DOHH2 (cell line): ENCODE data around the gene TRAF6.

ENCODE experiments used
- H3F3A ChIP-seq: fragments of 200-600 bp; sonication (generic), shearing (Covaris generic); 2 replicates; pipeline ENCODE4 v1.6.0; 2016; ENCODE audit warnings: antibody characterized with exemption, mild to moderate bottlenecking; ENCODE audit not compliant: control insufficient read depth, insufficient read depth
- H3K27ac ChIP-seq: fragments of 200-600 bp; sonication (generic); 2 replicates; pipeline ENCODE4 v1.5.1; 2014; ENCODE audit warnings: low read depth, mild to moderate bottlenecking, low read length, moderate library complexity
- H3K27me3 ChIP-seq: fragments of 200-600 bp; sonication (generic); 2 replicates; pipeline ENCODE4 v1.6.1; 2014; ENCODE audit warnings: mild to moderate bottlenecking, low read length, mixed read lengths; ENCODE audit not compliant: control insufficient read depth
- H3K36me3 ChIP-seq: fragments of 200-600 bp; sonication (generic); 2 replicates; pipeline ENCODE4 v1.6.1; 2014; ENCODE audit warnings: mild to moderate bottlenecking, low read length, moderate library complexity, mixed read lengths; ENCODE audit not compliant: control insufficient read depth
- H3K4me1 ChIP-seq: fragments of 200-600 bp; sonication (generic); 2 replicates; pipeline ENCODE4 v1.6.1; 2014; ENCODE audit warnings: mild to moderate bottlenecking, low read length, mixed read lengths; ENCODE audit not compliant: control insufficient read depth
- H3K4me2 ChIP-seq: fragments of 200-600 bp; sonication (generic); 2 replicates; pipeline ENCODE4 v1.6.0; 2014; ENCODE audit warnings: mild to moderate bottlenecking, low read length, moderate library complexity
- H3K4me3 ChIP-seq: fragments of 200-600 bp; sonication (generic); 2 replicates; pipeline ENCODE4 v1.5.1; 2014; ENCODE audit warnings: mild to moderate bottlenecking, low read length, mixed read lengths
- H3K79me2 ChIP-seq: fragments of 200-600 bp; sonication (generic); 2 replicates; pipeline ENCODE4 v1.6.1; 2014; ENCODE audit warnings: mild to moderate bottlenecking, low read length, mixed read lengths; ENCODE audit not compliant: control insufficient read depth
- H3K9me2 ChIP-seq: fragments of 200-600 bp; sonication (generic); replicated peaks from 2 replicates; pipeline ENCODE4 v1.6.1; 2014; ENCODE audit warnings: mild to moderate bottlenecking, low read length, mixed read lengths; ENCODE audit not compliant: control insufficient read depth
- H3K9me3 ChIP-seq: fragments of 200-600 bp; sonication (generic); 2 replicates; pipeline ENCODE4 v1.6.1; 2014; ENCODE audit warnings: antibody characterized with exemption, low read length, mixed read lengths; ENCODE audit not compliant: control insufficient read depth, insufficient read depth
- H4K20me1 ChIP-seq: fragments of 200-600 bp; sonication (generic); 2 replicates; pipeline ENCODE4 v1.6.0; 2014; ENCODE audit warnings: low read depth, mild to moderate bottlenecking, antibody characterized with exemption, low read length, moderate library complexity; ENCODE audit not compliant: control insufficient read depth, insufficient read depth
- EZH2phosphoT487 ChIP-seq: fragments of 200-600 bp; sonication (generic); IDR thresholded peaks from 2 replicates; pipeline ENCODE4 v1.6.1; 2017; ENCODE audit warnings: borderline replicate concordance, mild to moderate bottlenecking, antibody characterized with exemption, low read length, moderate library complexity, mixed read lengths
- TF ChIP-seq, protein P1 (sequence below): fragments of 200-600 bp; sonication (generic); IDR thresholded peaks from one replicate; pipeline ENCODE4 v1.5.1; 2014; ENCODE audit warnings: antibody characterized with exemption, mild to moderate bottlenecking, low read depth, low read length; ENCODE audit not compliant: poor library complexity, severe bottlenecking

TRAF6 gene

DNA sequence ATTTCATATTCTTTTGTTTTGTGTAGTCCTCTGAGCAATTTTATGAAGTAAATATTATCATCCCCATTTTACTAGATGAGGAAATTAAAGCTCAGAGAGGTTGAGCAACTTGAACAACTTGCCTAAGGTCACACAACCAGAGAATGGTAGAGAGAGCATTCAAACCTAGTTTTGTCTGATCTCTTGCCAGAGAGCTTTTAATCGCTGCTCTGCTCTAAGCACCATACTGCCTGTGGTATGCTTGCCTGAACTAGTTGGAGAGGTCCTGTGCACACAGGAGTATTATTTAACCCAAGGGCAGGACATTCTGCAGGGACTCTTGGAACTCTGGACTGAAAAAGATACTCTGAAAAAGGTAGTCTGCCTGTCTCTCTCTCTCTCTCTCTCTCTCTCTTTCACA lies 38.5 kb downstream of the TRAF6 start:
- TF ChIP-seq EZH2phosphoT487 = no peak
- TF ChIP-seq, protein P1, sequence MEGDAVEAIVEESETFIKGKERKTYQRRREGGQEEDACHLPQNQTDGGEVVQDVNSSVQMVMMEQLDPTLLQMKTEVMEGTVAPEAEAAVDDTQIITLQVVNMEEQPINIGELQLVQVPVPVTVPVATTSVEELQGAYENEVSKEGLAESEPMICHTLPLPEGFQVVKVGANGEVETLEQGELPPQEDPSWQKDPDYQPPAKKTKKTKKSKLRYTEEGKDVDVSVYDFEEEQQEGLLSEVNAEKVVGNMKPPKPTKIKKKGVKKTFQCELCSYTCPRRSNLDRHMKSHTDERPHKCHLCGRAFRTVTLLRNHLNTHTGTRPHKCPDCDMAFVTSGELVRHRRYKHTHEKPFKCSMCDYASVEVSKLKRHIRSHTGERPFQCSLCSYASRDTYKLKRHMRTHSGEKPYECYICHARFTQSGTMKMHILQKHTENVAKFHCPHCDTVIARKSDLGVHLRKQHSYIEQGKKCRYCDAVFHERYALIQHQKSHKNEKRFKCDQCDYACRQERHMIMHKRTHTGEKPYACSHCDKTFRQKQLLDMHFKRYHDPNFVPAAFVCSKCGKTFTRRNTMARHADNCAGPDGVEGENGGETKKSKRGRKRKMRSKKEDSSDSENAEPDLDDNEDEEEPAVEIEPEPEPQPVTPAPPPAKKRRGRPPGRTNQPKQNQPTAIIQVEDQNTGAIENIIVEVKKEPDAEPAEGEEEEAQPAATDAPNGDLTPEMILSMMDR = no peak
- H3K36me3 ChIP-seq = no peaks in the 10 kb centered on the region

DNA sequence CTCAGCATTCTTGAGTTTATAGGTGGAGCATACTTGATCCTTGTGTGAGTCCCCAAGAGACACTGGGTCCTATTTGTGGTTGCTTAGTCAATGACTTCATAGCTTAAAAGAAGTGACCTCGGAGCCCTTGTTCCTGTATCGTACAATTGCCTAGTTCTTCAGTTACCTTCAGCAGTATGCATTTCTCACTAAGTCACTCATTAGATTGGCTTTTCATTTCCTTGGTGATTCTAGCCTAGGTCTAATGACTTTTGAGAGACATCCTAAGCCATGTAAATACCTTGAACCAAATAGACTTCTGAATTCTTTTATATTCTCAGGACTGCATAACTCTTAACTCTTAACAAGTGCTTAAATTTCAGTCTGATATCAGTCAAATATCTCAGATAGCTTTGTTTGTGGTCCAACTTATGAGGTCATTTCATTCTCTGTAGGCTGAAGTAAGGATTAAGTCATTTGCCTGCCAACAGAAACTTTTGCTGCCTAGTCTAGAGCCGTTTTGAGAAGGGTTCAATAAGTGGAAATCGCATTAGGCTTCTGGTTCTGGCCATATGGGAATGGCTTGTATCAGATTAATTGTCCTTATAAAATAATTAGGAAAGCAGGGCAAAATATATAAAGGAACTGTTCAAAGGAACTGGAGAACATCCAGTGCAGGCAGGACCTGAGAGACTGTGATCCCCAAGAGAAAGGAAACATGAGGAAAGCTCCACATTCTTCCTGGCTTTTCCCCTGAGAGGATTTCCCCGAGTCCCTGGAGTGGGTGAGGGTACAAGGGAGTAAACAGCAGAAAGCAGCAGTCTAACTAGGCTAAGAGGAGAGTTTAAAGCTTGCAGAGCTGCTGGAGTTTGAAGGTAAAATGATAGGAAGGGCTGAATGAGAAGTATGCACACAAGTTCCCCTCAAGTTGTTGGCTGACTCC lies 39.9 kb downstream of the TRAF6 start:
- TF ChIP-seq, protein P1 = no peak
- no peak for TF ChIP-seq EZH2phosphoT487
- no peak overlapping the region for H3K4me2 ChIP-seq

More for the DNA sequence above, 38.5 kb downstream of the TRAF6 start:
- no peak overlapping the region for H3K27ac ChIP-seq
- peaks cover 8% of the 10 kb centered on the region; the same call in 1 of the 2 replicates for H3K27me3 ChIP-seq
- H4K20me1 ChIP-seq = no peaks in the 10 kb centered on the region
- no peaks in the 10 kb centered on the region for H3K9me3 ChIP-seq
- no peak overlapping the region for H3K4me2 ChIP-seq
- no peaks in the 10 kb centered on the region for H3K79me2 ChIP-seq
- no peaks in the 10 kb centered on the region for H3K9me2 ChIP-seq
- H3F3A ChIP-seq = no peaks in the 10 kb centered on the region
- H3K4me3 ChIP-seq = no peak overlapping the region
- no peaks in the 10 kb centered on the region for H3K4me1 ChIP-seq

DNA sequence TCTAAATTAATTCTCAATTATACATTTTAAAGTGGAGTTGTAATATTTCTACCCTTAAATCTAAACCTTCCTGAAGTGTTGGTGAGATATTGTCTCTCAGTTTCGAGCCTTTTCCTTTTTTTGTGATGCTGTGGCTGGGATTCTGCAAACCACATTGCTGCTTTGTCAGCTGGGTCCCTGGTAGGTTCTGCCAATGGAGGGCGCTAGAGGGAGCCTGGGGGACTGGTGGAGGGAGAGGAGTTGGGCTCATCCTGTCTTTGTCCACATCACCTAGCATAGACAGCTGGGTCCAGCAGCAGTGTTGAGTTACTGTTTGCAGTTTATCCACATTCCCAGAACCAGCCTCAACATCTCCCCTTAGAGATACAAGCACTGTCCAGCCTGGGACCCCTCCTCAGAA lies 41.0 kb downstream of the TRAF6 start:
- H4K20me1 ChIP-seq = no peaks in the 10 kb centered on the region
- H3K9me2 ChIP-seq = no peaks in the 10 kb centered on the region
- no peaks in the 10 kb centered on the region for H3K9me3 ChIP-seq
- no peak overlapping the region for H3K27ac ChIP-seq
- no peak for TF ChIP-seq EZH2phosphoT487
- TF ChIP-seq, protein P1 = peak; percentile 24
- no peak overlapping the region for H3K4me3 ChIP-seq
- H3K79me2 ChIP-seq = no peaks in the 10 kb centered on the region
- no peak overlapping the region for H3K4me2 ChIP-seq
- H3F3A ChIP-seq = no peaks in the 10 kb centered on the region
- H3K27me3 ChIP-seq = peaks cover 8% of the 10 kb centered on the region; the same call in 1 of the 2 replicates
- H3K4me1 ChIP-seq = no peaks in the 10 kb centered on the region
- H3K36me3 ChIP-seq = no peaks in the 10 kb centered on the region

More for the DNA sequence above, 39.9 kb downstream of the TRAF6 start:
- no peak overlapping the region for H3K4me3 ChIP-seq
- no peaks in the 10 kb centered on the region for H3F3A ChIP-seq
- no peaks in the 10 kb centered on the region for H3K36me3 ChIP-seq
- H3K9me2 ChIP-seq = no peaks in the 10 kb centered on the region
- no peaks in the 10 kb centered on the region for H3K9me3 ChIP-seq
- no peaks in the 10 kb centered on the region for H3K79me2 ChIP-seq
- H3K27ac ChIP-seq = no peak overlapping the region
- H3K27me3 ChIP-seq = peaks cover 8% of the 10 kb centered on the region; the same call in 1 of the 2 replicates
- no peaks in the 10 kb centered on the region for H3K4me1 ChIP-seq
- no peaks in the 10 kb centered on the region for H4K20me1 ChIP-seq
